Caco-2 (cell line): ENCODE data around the gene C3orf33. TPM values are rescaled to one million over a fixed set of nuclear protein-coding genes. Genes with fewer than 3 reads are reported as not detected.

ENCODE experiments used
- BruUV-seq: library from RNA; stranded (reverse); fragments of 400-500 nt; replicated peaks from 2 replicates; lab custom pipeline; 2021; lab: Mats Ljungman, UMichigan
- CTCF ChIA-PET: fragments of 300-600 bp; sonication (Branson Sonifier 250); formaldehyde crosslinking; loops from one replicate; lab custom pipeline; 2022; ENCODE audit warnings: antibody characterized with exemption; lab: Charles Lee
- POLR2A ChIA-PET: fragments of 300-600 bp; sonication (Branson Sonifier 250); formaldehyde crosslinking; loops from one replicate; lab custom pipeline; 2022; ENCODE audit warnings: antibody characterized with exemption; lab: Charles Lee
- DNase-seq, 2 experiments: peaks; one replicate each; pipeline versions ENCODE4 v3.0.0 to v3.0.0-alpha.2; 2020 to 2022
- H3K27me3 ChIP-seq: replicated peaks from 2 replicates; pipeline ENCODE4 v1.6.0; 2011; ENCODE audit warnings: low read length; ENCODE audit not compliant: control insufficient read depth, insufficient read depth
- H3K36me3 ChIP-seq: 2 replicates; pipeline ENCODE4 v1.5.1; 2011; ENCODE audit warnings: low read length; ENCODE audit not compliant: control insufficient read depth, insufficient read depth
- H3K4me1 ChIP-seq: fragments of 250-450 bp; sonication (Bioruptor Pico); 2 replicates; pipeline ENCODE4 v1.5.1; 2020; ENCODE audit warnings: mild to moderate bottlenecking
- H3K4me3 ChIP-seq: 2 replicates; pipeline ENCODE4 v1.5.1; 2011; ENCODE audit warnings: low read depth, mild to moderate bottlenecking, control low read depth, low read length
- H3K9me3 ChIP-seq: fragments of 250-450 bp; sonication (Bioruptor Pico); 2 replicates; pipeline ENCODE4 v1.5.1; 2020; ENCODE audit warnings: mild to moderate bottlenecking, moderate library complexity
- H3K27ac Mint-ChIP-seq: one replicate; pipeline ENCODE4 v1.8.0; 2022; ENCODE audit warnings: mixed read lengths; ENCODE audit not compliant: unreplicated experiment
- H3K27me3 Mint-ChIP-seq: one replicate; pipeline ENCODE4 v1.8.0; 2022; ENCODE audit warnings: mixed read lengths; ENCODE audit not compliant: insufficient read depth, unreplicated experiment
- H3K36me3 Mint-ChIP-seq: one replicate; pipeline ENCODE4 v1.8.0; 2022; ENCODE audit warnings: mild to moderate bottlenecking, mixed read lengths; ENCODE audit not compliant: insufficient read depth, unreplicated experiment
- H3K4me1 Mint-ChIP-seq: one replicate; pipeline ENCODE4 v1.8.0; 2022; ENCODE audit warnings: low read depth, mixed read lengths; ENCODE audit not compliant: unreplicated experiment
- H3K4me3 Mint-ChIP-seq: one replicate; pipeline ENCODE4 v1.8.0; 2022; ENCODE audit warnings: mild to moderate bottlenecking, moderate library complexity, mixed read lengths; ENCODE audit not compliant: unreplicated experiment
- H3K9me3 Mint-ChIP-seq: one replicate; pipeline ENCODE4 v1.8.0; 2022; ENCODE audit warnings: mixed read lengths; ENCODE audit not compliant: unreplicated experiment
- CTCF ChIP-seq, 2 experiments: fragments of 200-600 bp in 1 of 2; IDR thresholded peaks; 1 replicate in 1 of 2; 2 replicates in 1 of 2; pipeline versions ENCODE4 v1.5.1 to v1.8.0; 2011 to 2022; ENCODE audit warnings: antibody characterized with exemption in 1 of 2, control low read depth in 1 of 2, inconsistent platforms in 1 of 2, low read depth in 1 of 2, low read length in 1 of 2, mild to moderate bottlenecking in 1 of 2, moderate library complexity in 1 of 2; ENCODE audit not compliant: insufficient read depth in 1 of 2, severe bottlenecking in 1 of 2, unreplicated experiment in 1 of 2
- intact Hi-C: fragments of 100-400 bp; cut with micrococcal nuclease; formaldehyde crosslinking; loops from one replicate; pipeline ENCODE4 v1.10.0; 2022; ENCODE audit not compliant: unreplicated experiment
- total RNA-seq: library from RNA; stranded (reverse); gene quantifications from 2 replicates; pipeline ENCODE4 v1.2.3, GENCODE V29; 2022

C3orf33 gene
- total RNA-seq, 1 experiment from 2014 or later = 5.4 TPM

- Mint-ChIP-seq H3K36me3 (peaks cover 13% of the 10 kb centered on the region), H3K4me3 (peak overlapping the region; percentile 99), H3K9me3 (no peaks in the 10 kb centered on the region), H3K27me3 (no peaks in the 10 kb centered on the region), H3K27ac (no peak overlapping the region), H3K4me1 (peaks cover 34% of the 10 kb centered on the region)
- no peaks in the 10 kb centered on the region for H3K9me3 ChIP-seq
- H3K36me3 ChIP-seq = no peaks in the 10 kb centered on the region
- CTCF ChIA-PET = no interaction called here
- intact Hi-C loops = no loop called here
- DNase-seq = no peak
- POLR2A ChIA-PET = no interaction called here
- peaks cover 27% of the 10 kb centered on the region for H3K4me1 ChIP-seq
- no peak for TF ChIP-seq CTCF (IDR thresholded peaks at IDR 0.05; ENCODE audit: insufficient read depth in 1 of 2, low read depth in 1 of 2, low read length in 1 of 2, severe bottlenecking in 1 of 2, unreplicated experiment in 1 of 2)
- H3K4me3 ChIP-seq = no peak overlapping the region
- no TSS peak for BruUV-seq
- no peaks in the 10 kb centered on the region for H3K27me3 ChIP-seq
These were observed 63.6 kb downstream of the C3orf33 start for GRCh38 chr3:155742349-155742965.

- ChIA-PET POLR2A (no interaction called here), CTCF (interaction anchor here (0.6 kb wide), 2 partner anchors 27 to 64 kb away, joined by 7 to 13 read pairs; partner anchors contain the start of gene C3orf33)
- H3K36me3 Mint-ChIP-seq = peaks cover 13% of the 10 kb centered on the region
- H3K4me1 Mint-ChIP-seq = peaks cover 33% of the 10 kb centered on the region
- H3K9me3 Mint-ChIP-seq = no peaks in the 10 kb centered on the region
- no peaks in the 10 kb centered on the region for H3K27me3 ChIP-seq
- no peaks in the 10 kb centered on the region for H3K27me3 Mint-ChIP-seq
- no peak for TF ChIP-seq CTCF (IDR thresholded peaks at IDR 0.05; ENCODE audit: insufficient read depth in 1 of 2, low read depth in 1 of 2, low read length in 1 of 2, severe bottlenecking in 1 of 2, unreplicated experiment in 1 of 2)
- H3K9me3 ChIP-seq = no peaks in the 10 kb centered on the region
- peaks cover 25% of the 10 kb centered on the region for H3K4me1 ChIP-seq
- no peaks in the 10 kb centered on the region for H3K36me3 ChIP-seq
- DNase-seq = no peak
- no peak overlapping the region for H3K27ac Mint-ChIP-seq
- BruUV-seq = no TSS peak
- H3K4me3 ChIP-seq = no peak overlapping the region
- intact Hi-C loops = no loop called here
- H3K4me3 Mint-ChIP-seq = no peak overlapping the region
These were observed 64.5 kb downstream of the C3orf33 start for GRCh38 chr3:155741603-155742002.

- H3K36me3 Mint-ChIP-seq = peaks cover 13% of the 10 kb centered on the region
- intact Hi-C loops = no loop called here
- no peaks in the 10 kb centered on the region for H3K9me3 ChIP-seq
- no TSS peak for BruUV-seq
- POLR2A ChIA-PET = no interaction called here
- H3K27me3 ChIP-seq = no peaks in the 10 kb centered on the region
- no peaks in the 10 kb centered on the region for H3K9me3 Mint-ChIP-seq
- H3K4me1 Mint-ChIP-seq = peaks cover 33% of the 10 kb centered on the region
- peaks cover 25% of the 10 kb centered on the region for H3K4me1 ChIP-seq
- no peak overlapping the region for H3K27ac Mint-ChIP-seq
- H3K4me3 Mint-ChIP-seq = no peak overlapping the region
- no peak for TF ChIP-seq CTCF (IDR thresholded peaks at IDR 0.05; ENCODE audit: insufficient read depth in 1 of 2, low read depth in 1 of 2, low read length in 1 of 2, severe bottlenecking in 1 of 2, unreplicated experiment in 1 of 2)
- H3K36me3 ChIP-seq = no peaks in the 10 kb centered on the region
- no peak for DNase-seq
- no peaks in the 10 kb centered on the region for H3K27me3 Mint-ChIP-seq
- H3K4me3 ChIP-seq = no peak overlapping the region
- CTCF ChIA-PET = no interaction called here
These were observed 65.0 kb downstream of the C3orf33 start for GRCh38 chr3:155741101-155741500.
